ENCODE results near the gene CHST11.

The CHST11 gene

DNA sequence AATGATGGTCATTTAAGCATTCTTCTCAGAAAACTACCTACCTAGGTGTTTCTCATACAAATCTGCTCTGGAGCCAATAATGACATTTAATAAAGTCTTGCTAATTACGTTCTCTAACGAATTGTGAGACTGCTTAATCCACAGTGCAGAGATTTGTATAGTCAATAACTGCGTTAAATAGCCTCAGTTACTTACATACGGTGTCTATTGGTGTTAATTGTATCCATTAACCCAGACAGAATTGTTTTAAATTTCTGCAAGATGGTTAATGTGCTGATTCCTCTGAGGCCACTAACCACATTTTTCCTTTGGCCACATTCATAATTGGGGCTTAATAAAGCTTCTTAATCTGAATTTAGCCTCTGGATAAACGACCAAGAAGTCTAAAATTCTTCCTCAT, 329.6 kb downstream of the CHST11 start:
- no peak for TF ChIP-seq EZH2phosphoT487 (IDR thresholded peaks at IDR 0.05; ENCODE audit: borderline replicate concordance, low read length)
- TF ChIP-seq, protein P1, sequence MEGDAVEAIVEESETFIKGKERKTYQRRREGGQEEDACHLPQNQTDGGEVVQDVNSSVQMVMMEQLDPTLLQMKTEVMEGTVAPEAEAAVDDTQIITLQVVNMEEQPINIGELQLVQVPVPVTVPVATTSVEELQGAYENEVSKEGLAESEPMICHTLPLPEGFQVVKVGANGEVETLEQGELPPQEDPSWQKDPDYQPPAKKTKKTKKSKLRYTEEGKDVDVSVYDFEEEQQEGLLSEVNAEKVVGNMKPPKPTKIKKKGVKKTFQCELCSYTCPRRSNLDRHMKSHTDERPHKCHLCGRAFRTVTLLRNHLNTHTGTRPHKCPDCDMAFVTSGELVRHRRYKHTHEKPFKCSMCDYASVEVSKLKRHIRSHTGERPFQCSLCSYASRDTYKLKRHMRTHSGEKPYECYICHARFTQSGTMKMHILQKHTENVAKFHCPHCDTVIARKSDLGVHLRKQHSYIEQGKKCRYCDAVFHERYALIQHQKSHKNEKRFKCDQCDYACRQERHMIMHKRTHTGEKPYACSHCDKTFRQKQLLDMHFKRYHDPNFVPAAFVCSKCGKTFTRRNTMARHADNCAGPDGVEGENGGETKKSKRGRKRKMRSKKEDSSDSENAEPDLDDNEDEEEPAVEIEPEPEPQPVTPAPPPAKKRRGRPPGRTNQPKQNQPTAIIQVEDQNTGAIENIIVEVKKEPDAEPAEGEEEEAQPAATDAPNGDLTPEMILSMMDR (IDR thresholded peaks at IDR 0.05; ENCODE audit: low read depth, low read length, poor library complexity, severe bottlenecking), result no peak
- Histone ChIP-seq H3K4me2 (ENCODE audit: low read length) (no peak overlapping the region), H3K4me1 (ENCODE audit: control insufficient read depth, low read length) (peaks cover 6% of the 10 kb centered on the region), H3K27me3 (ENCODE audit: control insufficient read depth, low read length) (no peaks in the 10 kb centered on the region), H3K9me2 (replicated peaks; ENCODE audit: control insufficient read depth, low read length) (no peaks in the 10 kb centered on the region), H3K27ac (ENCODE audit: low read depth, low read length) (no peak overlapping the region), H3K4me3 (ENCODE audit: low read length) (no peak overlapping the region), H3K79me2 (ENCODE audit: control insufficient read depth, low read length) (no peaks in the 10 kb centered on the region), H3F3A (ENCODE audit: control insufficient read depth, insufficient read depth) (no peaks in the 10 kb centered on the region), H3K9me3 (ENCODE audit: control insufficient read depth, insufficient read depth, low read length) (peaks cover 4% of the 10 kb centered on the region; the same call in 1 of the 2 replicates), H3K36me3 (ENCODE audit: control insufficient read depth, low read length) (no peaks in the 10 kb centered on the region), H4K20me1 (ENCODE audit: control insufficient read depth, insufficient read depth, low read depth, low read length) (no peaks in the 10 kb centered on the region)

DNA sequence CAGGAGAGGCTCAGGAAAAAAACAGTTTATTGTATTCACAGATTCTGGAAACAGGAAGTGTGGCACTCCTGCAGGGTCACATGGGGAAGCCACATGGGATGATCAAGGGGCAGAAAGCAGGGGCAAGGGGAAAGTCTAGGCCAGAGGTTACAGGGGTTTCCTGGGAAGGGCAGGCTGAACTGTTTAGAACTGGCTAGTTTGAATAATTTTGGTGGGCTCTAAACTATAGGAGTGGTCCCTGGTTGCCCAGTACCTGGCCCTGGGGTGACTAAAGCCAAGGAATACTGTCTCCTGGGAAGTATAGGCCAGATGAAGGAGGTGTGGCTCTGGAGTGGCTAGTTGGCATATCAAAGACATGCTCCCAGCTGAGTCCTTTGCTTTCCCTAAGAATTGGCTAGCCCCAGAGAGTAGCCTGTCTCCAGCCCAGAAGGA, 332.1 kb downstream of the CHST11 start:
- peaks cover 6% of the 10 kb centered on the region for H3K4me1 ChIP-seq (ENCODE audit: control insufficient read depth, low read length)
- no peaks in the 10 kb centered on the region for H3K9me3 ChIP-seq (ENCODE audit: control insufficient read depth, insufficient read depth, low read length)
- H3K27ac ChIP-seq (ENCODE audit: low read depth, low read length), result no peak overlapping the region
- no peaks in the 10 kb centered on the region for H3F3A ChIP-seq (ENCODE audit: control insufficient read depth, insufficient read depth)
- H3K36me3 ChIP-seq (ENCODE audit: control insufficient read depth, low read length), result no peaks in the 10 kb centered on the region
- H3K9me2 ChIP-seq (replicated peaks; ENCODE audit: control insufficient read depth, low read length), result no peaks in the 10 kb centered on the region
- no peak for TF ChIP-seq EZH2phosphoT487 (IDR thresholded peaks at IDR 0.05; ENCODE audit: borderline replicate concordance, low read length)
- TF ChIP-seq, protein P1 (IDR thresholded peaks at IDR 0.05; ENCODE audit: low read depth, low read length, poor library complexity, severe bottlenecking), result no peak
- no peak overlapping the region for H3K4me3 ChIP-seq (ENCODE audit: low read length)
- no peak overlapping the region for H3K4me2 ChIP-seq (ENCODE audit: low read length)
- no peaks in the 10 kb centered on the region for H3K79me2 ChIP-seq (ENCODE audit: control insufficient read depth, low read length)
- no peaks in the 10 kb centered on the region for H3K27me3 ChIP-seq (ENCODE audit: control insufficient read depth, low read length)
- H4K20me1 ChIP-seq (ENCODE audit: control insufficient read depth, insufficient read depth, low read depth, low read length), result no peaks in the 10 kb centered on the region

DNA sequence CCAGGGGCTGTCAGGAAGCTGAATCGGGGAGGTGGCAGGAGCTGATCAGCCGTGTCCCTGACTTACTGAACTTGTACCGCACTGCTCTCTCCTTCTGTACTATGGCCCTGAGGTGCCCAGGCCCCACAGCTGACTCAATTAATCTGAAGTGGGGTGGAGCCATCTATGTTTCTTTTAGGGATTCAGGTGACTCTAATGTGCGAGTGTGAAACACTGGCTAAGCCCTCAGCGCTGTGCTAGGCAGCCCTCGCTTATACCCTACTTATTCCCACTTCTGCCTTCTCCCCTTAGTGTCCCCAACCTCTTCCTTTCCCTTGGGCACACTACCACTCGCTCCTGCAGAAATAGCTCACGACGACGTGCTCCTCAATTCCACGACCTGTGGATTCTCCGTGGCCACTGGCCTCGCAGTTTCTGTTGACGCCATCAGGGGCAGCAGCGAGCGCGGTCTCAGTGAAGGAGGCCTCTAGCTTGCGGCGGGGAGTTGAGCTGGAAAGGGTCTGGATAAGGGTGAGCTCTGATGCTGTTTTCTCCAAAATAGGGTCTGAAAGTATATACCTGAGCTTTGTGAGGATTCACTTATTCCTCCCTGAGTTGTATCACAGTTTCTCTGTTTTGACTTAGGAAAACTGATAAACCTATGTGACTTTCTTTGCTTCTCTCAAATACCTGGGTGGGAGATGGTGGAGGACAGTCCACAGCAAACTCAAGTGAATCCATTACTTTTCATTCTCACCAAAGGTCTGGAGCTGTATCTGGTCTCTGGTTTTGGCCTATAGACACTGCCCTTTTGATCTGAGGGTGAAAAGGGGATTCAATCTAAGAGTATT, 333.8 kb downstream of the CHST11 start:
- peak overlapping the region; percentile 57 for H3K4me2 ChIP-seq (ENCODE audit: low read length)
- TF ChIP-seq, protein P1 (IDR thresholded peaks at IDR 0.05; ENCODE audit: low read depth, low read length, poor library complexity, severe bottlenecking), result peak; percentile 91
- no peak for TF ChIP-seq EZH2phosphoT487 (IDR thresholded peaks at IDR 0.05; ENCODE audit: borderline replicate concordance, low read length)
- no peaks in the 10 kb centered on the region for H3K36me3 ChIP-seq (ENCODE audit: control insufficient read depth, low read length)
- peaks cover 6% of the 10 kb centered on the region for H3K4me1 ChIP-seq (ENCODE audit: control insufficient read depth, low read length)
- no peak overlapping the region for H3K27ac ChIP-seq (ENCODE audit: low read depth, low read length)
- peak overlapping the region; percentile 37 for H3K4me3 ChIP-seq (ENCODE audit: low read length)
- no peaks in the 10 kb centered on the region for H3K9me2 ChIP-seq (replicated peaks; ENCODE audit: control insufficient read depth, low read length)
- H3F3A ChIP-seq (ENCODE audit: control insufficient read depth, insufficient read depth), result no peaks in the 10 kb centered on the region
- no peaks in the 10 kb centered on the region for H3K9me3 ChIP-seq (ENCODE audit: control insufficient read depth, insufficient read depth, low read length)
- H3K27me3 ChIP-seq (ENCODE audit: control insufficient read depth, low read length), result no peaks in the 10 kb centered on the region
- no peaks in the 10 kb centered on the region for H3K79me2 ChIP-seq (ENCODE audit: control insufficient read depth, low read length)
- no peaks in the 10 kb centered on the region for H4K20me1 ChIP-seq (ENCODE audit: control insufficient read depth, insufficient read depth, low read depth, low read length)

Measured in DOHH2 (cell line).